CD14-positive monocyte (primary cell): ENCODE measurements around the gene ACYP2. TPM values are rescaled to one million over a fixed set of nuclear protein-coding genes. Genes with fewer than 3 reads are reported as not detected.

Experiments
- DNase-seq, 3 donors: peaks; one replicate each; pipeline ENCODE4 v3.0.0-alpha.2; 2011 to 2022
- H2AFZ ChIP-seq: 2 replicates; pipeline ENCODE4 v1.6.0; 2012; ENCODE audit warnings: mild to moderate bottlenecking, low read depth, low read length, inconsistent platforms; ENCODE audit not compliant: insufficient read depth, poor library complexity, severe bottlenecking
- H3K27ac ChIP-seq, 2 donors: 1 replicate in 1 of 2; 2 replicates in 1 of 2; pipeline ENCODE4 v1.5.1; 2012 to 2013; ENCODE audit warnings: low read length in 2 of 2, control low read depth in 1 of 2, inconsistent platforms in 1 of 2, low read depth in 1 of 2, mild to moderate bottlenecking in 1 of 2
- H3K27me3 ChIP-seq, 2 donors: one replicate each; pipeline versions ENCODE4 v1.6.0 to v1.6.1; 2011 to 2013; ENCODE audit warnings: low read length in 2 of 2; ENCODE audit not compliant: control insufficient read depth in 2 of 2, insufficient read depth in 2 of 2
- H3K36me3 ChIP-seq, 2 donors: replicated peaks in 1 of 2; 1 replicate in 1 of 2; 2 replicates in 1 of 2; pipeline versions ENCODE4 v1.5.1 to v1.6.1; 2012 to 2013; ENCODE audit warnings: low read length in 2 of 2, control low read depth in 1 of 2, inconsistent platforms in 1 of 2, mild to moderate bottlenecking in 1 of 2; ENCODE audit not compliant: insufficient read depth in 2 of 2, control insufficient read depth in 1 of 2
- H3K4me1 ChIP-seq, 2 donors: 1 replicate in 1 of 2; 2 replicates in 1 of 2; pipeline versions ENCODE4 v1.5.1 to v1.6.1; 2012 to 2013; ENCODE audit warnings: low read length in 2 of 2, control low read depth in 1 of 2, inconsistent platforms in 1 of 2, mild to moderate bottlenecking in 1 of 2, moderate library complexity in 1 of 2; ENCODE audit not compliant: insufficient read depth in 2 of 2, control insufficient read depth in 1 of 2
- H3K4me2 ChIP-seq: replicated peaks from 2 replicates; pipeline ENCODE3; 2012; ENCODE audit warnings: low read length, moderate library complexity, mild to moderate bottlenecking; ENCODE audit not compliant: poor library complexity, severe bottlenecking; ENCODE audit errors: extremely low read depth
- H3K4me3 ChIP-seq, 3 experiments: fragments of 200-600 bp in 1 of 3; sonication (generic) in 1 of 3; replicated peaks in 1 of 3; 1 replicate in 2 of 3; 2 replicates in 1 of 3; pipeline ENCODE4 v1.5.1; 2011 to 2013; ENCODE audit warnings: low read length in 3 of 3, mild to moderate bottlenecking in 3 of 3, control low read depth in 2 of 3, low read depth in 2 of 3, inconsistent platforms in 1 of 3, moderate library complexity in 1 of 3
- H3K79me2 ChIP-seq: 2 replicates; pipeline ENCODE4 v1.6.0; 2012; ENCODE audit warnings: mild to moderate bottlenecking, control low read depth, inconsistent platforms, low read length, moderate library complexity; ENCODE audit not compliant: insufficient read depth
- H3K9ac ChIP-seq: 2 replicates; pipeline ENCODE4 v1.6.0; 2017; ENCODE audit warnings: low read length, mild to moderate bottlenecking; ENCODE audit not compliant: insufficient read depth, poor library complexity, severe bottlenecking
- H3K9me3 ChIP-seq, 2 donors: replicated peaks in 1 of 2; 1 replicate in 1 of 2; 2 replicates in 1 of 2; pipeline versions ENCODE4 v1.5.1 to v1.6.1; 2012 to 2013; ENCODE audit warnings: low read length in 2 of 2, control low read depth in 1 of 2; ENCODE audit not compliant: control insufficient read depth in 1 of 2, insufficient read depth in 1 of 2
- H4K20me1 ChIP-seq: 2 replicates; pipeline ENCODE4 v1.6.0; 2012; ENCODE audit warnings: mild to moderate bottlenecking, low read length, control low read depth, moderate library complexity; ENCODE audit not compliant: insufficient read depth
- H3K27ac Mint-ChIP-seq, 7 donors: one replicate each; pipeline ENCODE4 v1.8.0; 2020; ENCODE audit warnings: mild to moderate bottlenecking in 7 of 7, mixed read lengths in 7 of 7, moderate library complexity in 6 of 7, inconsistent platforms in 2 of 7
- H3K27me3 Mint-ChIP-seq, 3 donors: one replicate each; pipeline ENCODE4 v1.8.0; 2021 to 2022; ENCODE audit warnings: low read depth in 3 of 3, mild to moderate bottlenecking in 3 of 3, mixed read lengths in 3 of 3, moderate library complexity in 3 of 3, inconsistent platforms in 1 of 3
- H3K36me3 Mint-ChIP-seq, 2 donors: one replicate each; pipeline ENCODE4 v1.8.0; 2020; ENCODE audit warnings: mixed read lengths in 2 of 2, inconsistent platforms in 1 of 2, mild to moderate bottlenecking in 1 of 2
- H3K4me1 Mint-ChIP-seq: one replicate; pipeline ENCODE4 v1.8.0; 2020; ENCODE audit warnings: mild to moderate bottlenecking, mixed read lengths
- H3K4me3 Mint-ChIP-seq, 2 donors: one replicate each; pipeline ENCODE4 v1.8.0; 2020; ENCODE audit warnings: mild to moderate bottlenecking in 2 of 2, mixed read lengths in 2 of 2, moderate library complexity in 1 of 2
- H3K9me3 Mint-ChIP-seq, 7 donors: one replicate each; pipeline ENCODE4 v1.8.0; 2020 to 2022; ENCODE audit warnings: mixed read lengths in 7 of 7, mild to moderate bottlenecking in 6 of 7, moderate library complexity in 6 of 7, inconsistent platforms in 2 of 7
- WGBS: methylation state at CpG from one replicate; pipeline ENCODE4 v1.1.5; 2013; ENCODE audit warnings: missing lambda C conversion rate; ENCODE audit not compliant: insufficient coverage; 5-methylcytosine and 5-hydroxymethylcytosine counted together
- intact Hi-C, 2 donors: fragments of 100-400 bp; cut with micrococcal nuclease; formaldehyde crosslinking; loops; one replicate each; pipeline versions ENCODE4 v1.15.0 to v1.15.1; 2023
- polyA plus RNA-seq, 3 donors: library from polyadenylated mRNA; depleted of rRNA in 1 of 3; unstranded in 2 of 3; stranded (reverse) in 1 of 3; fragments of 300-500 nt in 2 of 3; fragments of >200 nt in 1 of 3; fragmentation: Illumina TruSeq in 2 of 3; gene quantifications; 1 replicate in 2 of 3; 2 replicates in 1 of 3; pipeline ENCODE4 v1.2.3, GENCODE V29; 2012 to 2021
- TF ChIP-seq, protein P1 (sequence below): fragments of 200-600 bp; IDR thresholded peaks from one replicate; pipeline ENCODE4 v1.8.0; 2022; ENCODE audit warnings: antibody characterized with exemption, mild to moderate bottlenecking

The ACYP2 gene
- polyA plus RNA-seq, 3 donors = 6.2 to 10.8 (median 10.3) TPM

DNA sequence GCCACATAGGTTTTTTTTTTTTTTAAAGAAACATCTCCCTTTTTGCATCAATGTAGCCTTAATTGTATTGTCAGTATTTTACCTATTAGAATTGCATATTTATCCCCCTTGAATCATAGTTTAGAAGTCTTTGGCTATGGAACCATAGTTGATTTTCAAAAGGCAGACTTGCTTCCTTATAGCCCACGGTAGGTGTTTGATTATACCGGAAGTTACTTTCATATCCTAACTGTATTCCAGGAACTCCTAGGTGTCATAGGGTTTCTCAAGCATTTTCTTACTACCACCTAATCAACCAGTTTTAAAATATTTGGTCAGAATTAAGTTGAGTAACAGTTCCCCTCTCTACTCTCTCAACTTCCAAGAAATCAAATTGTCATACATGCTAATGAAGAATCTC lies 227.2 kb downstream of the ACYP2 start:
- Histone ChIP-seq H3K9me3 (no peaks in the 10 kb centered on the region), H3K4me2 (no peak overlapping the region), H4K20me1 (no peaks in the 10 kb centered on the region), H2AFZ (no peak overlapping the region), H3K27ac (no peak overlapping the region), H3K36me3 (no peaks in the 10 kb centered on the region), H3K9ac (no peak overlapping the region), H3K79me2 (no peaks in the 10 kb centered on the region), H3K4me1 (no peaks in the 10 kb centered on the region), H3K4me3 (no peak overlapping the region), H3K27me3 (no peaks in the 10 kb centered on the region)
- Mint-ChIP-seq H3K4me1 (no peaks in the 10 kb centered on the region), H3K27ac (no peak overlapping the region), H3K27me3 (peaks cover 0 to 4% (median 3%) of the 10 kb centered on the region in 3 donors), H3K9me3 (no peaks in the 10 kb centered on the region), H3K36me3 (no peaks in the 10 kb centered on the region), H3K4me3 (no peak overlapping the region)
- TF ChIP-seq, protein P1, sequence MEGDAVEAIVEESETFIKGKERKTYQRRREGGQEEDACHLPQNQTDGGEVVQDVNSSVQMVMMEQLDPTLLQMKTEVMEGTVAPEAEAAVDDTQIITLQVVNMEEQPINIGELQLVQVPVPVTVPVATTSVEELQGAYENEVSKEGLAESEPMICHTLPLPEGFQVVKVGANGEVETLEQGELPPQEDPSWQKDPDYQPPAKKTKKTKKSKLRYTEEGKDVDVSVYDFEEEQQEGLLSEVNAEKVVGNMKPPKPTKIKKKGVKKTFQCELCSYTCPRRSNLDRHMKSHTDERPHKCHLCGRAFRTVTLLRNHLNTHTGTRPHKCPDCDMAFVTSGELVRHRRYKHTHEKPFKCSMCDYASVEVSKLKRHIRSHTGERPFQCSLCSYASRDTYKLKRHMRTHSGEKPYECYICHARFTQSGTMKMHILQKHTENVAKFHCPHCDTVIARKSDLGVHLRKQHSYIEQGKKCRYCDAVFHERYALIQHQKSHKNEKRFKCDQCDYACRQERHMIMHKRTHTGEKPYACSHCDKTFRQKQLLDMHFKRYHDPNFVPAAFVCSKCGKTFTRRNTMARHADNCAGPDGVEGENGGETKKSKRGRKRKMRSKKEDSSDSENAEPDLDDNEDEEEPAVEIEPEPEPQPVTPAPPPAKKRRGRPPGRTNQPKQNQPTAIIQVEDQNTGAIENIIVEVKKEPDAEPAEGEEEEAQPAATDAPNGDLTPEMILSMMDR = no peak
- WGBS = no CpG with 5 or more reads among the region's 2 CpGs
- intact Hi-C loops = no loop called here
- DNase-seq = no peak

DNA sequence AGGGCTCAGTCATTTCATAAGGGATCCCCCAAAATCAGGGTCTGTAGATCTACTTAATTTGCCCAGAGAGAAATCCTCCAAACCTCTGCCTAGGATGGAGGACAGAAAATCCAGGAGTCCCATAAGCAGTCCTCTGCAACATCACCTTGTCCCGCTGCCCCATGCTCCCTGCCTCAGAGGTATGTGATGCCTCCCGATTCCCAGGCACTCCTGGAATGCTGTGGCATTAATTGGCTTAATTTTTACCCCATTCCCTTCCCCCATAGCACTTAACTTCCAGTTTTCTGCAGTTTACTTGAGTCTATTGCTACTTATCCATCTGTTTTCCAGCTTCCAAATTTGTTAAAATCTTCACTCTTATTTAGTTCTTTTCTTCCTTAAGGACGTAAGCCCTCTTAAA lies 232.2 kb downstream of the ACYP2 start:
- Histone ChIP-seq H3K9ac (no peak overlapping the region), H3K36me3 (no peaks in the 10 kb centered on the region), H3K4me1 (no peaks in the 10 kb centered on the region), H3K27me3 (no peaks in the 10 kb centered on the region), H2AFZ (no peak overlapping the region), H3K9me3 (no peaks in the 10 kb centered on the region), H3K4me3 (no peak overlapping the region), H4K20me1 (no peaks in the 10 kb centered on the region), H3K4me2 (no peak overlapping the region), H3K79me2 (no peaks in the 10 kb centered on the region), H3K27ac (no peak overlapping the region)
- H3K36me3 Mint-ChIP-seq = no peaks in the 10 kb centered on the region
- intact Hi-C loops = no loop called here
- peaks cover 0 to 3% (median 0%) of the 10 kb centered on the region in 3 donors for H3K27me3 Mint-ChIP-seq
- no peak overlapping the region for H3K27ac Mint-ChIP-seq
- no peaks in the 10 kb centered on the region for H3K4me1 Mint-ChIP-seq
- no peak for DNase-seq
- no peaks in the 10 kb centered on the region for H3K9me3 Mint-ChIP-seq
- TF ChIP-seq, protein P1 = no peak
- H3K4me3 Mint-ChIP-seq = no peak overlapping the region
- WGBS = 89% methylated on average over 2 of the region's 3 CpGs
